DMS 273 treated with DMSO at 0.1 percent for 48 hours (cell line): ENCODE results near the gene BNC2.

Experiments used
- DNase-seq: peaks from one replicate; lab custom pipeline; 2025; lab: John Stamatoyannopoulos, UW

The BNC2 gene

DNA sequence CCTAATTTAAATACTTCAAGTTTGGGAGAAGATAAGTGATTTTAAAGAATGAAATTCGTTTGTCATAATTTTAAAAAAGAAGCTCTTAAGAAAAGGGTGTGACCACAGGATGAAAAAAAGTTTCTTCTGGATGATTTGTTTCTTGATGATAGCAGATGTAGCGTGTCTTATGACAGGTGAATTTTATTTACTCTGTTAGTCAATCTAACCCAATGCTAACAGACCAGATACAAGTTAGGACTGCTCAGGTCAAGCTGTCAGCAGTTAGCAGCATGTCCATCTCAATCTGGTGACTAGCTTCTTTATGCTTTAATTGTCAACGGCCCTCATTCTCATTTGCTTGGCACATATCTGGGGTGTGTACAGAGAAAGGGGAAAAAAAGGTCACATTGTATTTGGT lies 456.0 kb downstream of the BNC2 start:
- DNase-seq = no peak

DNA sequence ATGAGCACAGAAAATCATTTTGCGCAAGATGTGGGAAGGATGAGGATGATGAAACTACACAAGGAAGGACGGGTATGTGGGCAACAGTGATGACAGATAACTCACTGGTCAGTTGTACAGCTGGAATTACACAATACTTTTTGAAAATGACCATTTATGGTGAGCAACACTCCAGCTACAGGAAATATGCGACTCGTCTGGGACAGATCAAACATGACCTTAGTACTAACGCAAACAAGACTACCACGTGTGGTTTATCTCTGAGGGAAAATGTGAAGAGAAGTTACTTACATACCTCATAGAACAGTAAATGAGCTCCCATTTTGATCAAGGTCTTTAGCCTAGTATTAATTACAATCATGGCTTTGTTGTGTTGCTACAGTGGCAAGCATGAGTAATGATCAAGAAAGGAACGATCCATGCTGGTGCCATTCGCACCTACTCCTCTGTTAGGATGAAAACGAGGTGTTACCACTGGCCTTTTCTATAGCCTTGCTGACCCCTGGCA lies 456.9 kb downstream of the BNC2 start:
- no peak for DNase-seq

GRCh38 chr9:16412740-16413139 lies 457.7 kb downstream of the BNC2 start:
- no peak for DNase-seq

- DNase-seq = no peak
These were observed 459.2 kb downstream of the BNC2 start for GRCh38 chr9:16411311-16411710.

- no peak for DNase-seq
These were observed 459.7 kb downstream of the BNC2 start for GRCh38 chr9:16410601-16411280.

DNA sequence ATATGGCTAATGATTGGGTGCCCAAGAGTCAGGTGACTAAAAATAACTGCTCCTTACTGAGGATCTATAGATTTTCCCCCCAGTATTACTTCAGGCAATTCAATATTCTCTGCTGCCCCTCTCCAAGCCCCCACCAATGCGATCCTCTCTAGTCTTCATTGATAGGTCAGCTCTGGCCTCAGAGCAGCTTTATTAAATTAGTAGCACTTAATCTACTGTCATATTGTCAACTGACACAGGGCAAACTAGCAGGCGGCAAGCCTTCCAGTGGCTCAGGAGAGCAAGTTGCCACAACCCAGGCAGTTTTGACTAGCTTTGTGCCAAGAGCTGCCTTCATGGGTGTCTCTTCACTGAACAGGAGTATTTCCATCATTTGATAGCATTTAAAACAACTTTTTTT lies 462.9 kb downstream of the BNC2 start:
- no peak for DNase-seq

DNA sequence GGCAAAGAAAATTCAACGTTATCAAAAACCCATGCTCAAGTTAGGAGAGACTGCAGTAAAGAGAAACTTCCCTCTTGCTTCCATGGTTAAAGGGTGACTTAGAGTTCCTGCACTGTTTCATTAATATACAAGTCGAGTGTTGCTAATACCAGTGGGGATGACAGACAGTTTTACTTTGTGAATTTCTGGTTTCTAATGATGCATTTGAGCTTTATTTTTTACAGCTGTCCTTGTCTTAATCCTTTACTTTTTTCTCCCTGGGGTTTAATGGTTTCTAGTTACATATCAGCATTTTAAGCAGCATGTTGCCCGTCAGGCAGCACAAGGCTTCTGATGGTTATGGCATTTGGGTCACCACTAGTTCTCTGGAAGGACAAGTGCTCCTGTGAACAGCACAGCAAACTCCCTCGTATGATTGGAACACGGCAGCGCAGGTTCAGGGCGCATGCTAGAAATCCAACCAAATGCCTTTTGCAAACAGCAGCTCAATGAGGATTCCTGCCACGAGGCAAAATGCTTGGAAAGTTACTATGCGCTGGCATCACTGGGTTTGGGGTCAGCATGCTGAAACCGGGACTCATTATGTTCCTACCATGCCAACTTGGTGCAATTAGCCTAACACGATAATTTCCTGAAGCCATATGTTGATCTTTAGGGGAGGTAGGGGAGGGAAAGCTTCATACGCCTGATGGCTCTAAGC lies 463.8 kb downstream of the BNC2 start:
- peak; percentile 72 for DNase-seq

DNA sequence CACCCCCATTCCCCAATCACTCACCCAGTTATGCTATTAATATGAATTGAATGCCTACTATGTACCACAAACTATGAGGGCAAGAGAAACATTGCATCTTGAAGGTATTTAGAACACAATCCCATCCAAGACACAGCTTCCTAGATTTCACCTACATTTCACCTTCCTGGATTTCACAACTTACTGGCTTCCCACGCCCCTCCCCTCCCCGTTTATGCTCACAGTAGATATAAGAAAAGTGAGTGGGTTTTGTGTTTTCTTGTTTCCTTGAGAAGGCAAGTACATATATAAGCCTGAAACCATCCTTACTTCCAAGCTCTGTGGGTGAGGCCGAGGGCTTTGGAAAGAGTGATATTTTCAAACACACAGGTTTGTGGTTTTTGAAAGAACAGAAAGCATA lies 465.0 kb downstream of the BNC2 start:
- no peak for DNase-seq

DNA sequence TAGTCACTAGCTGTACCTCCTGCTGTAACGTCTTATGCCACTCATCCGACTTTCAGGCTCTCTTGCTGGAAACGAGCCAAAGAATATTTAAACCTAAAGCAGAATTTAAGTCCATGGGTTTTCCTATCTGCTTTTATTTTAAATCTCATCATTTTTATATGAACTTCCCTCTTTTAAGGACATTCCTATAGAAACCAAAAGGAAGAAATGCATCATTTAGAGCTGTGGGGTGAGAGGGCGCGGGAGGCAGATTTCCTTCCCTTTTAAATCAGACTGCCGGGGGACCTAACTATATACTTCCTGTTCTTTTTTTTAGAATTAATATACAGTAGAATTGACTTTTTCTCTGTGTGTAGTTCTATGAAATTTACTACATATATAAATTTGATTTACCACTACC lies 468.8 kb downstream of the BNC2 start:
- DNase-seq = no peak

DNA sequence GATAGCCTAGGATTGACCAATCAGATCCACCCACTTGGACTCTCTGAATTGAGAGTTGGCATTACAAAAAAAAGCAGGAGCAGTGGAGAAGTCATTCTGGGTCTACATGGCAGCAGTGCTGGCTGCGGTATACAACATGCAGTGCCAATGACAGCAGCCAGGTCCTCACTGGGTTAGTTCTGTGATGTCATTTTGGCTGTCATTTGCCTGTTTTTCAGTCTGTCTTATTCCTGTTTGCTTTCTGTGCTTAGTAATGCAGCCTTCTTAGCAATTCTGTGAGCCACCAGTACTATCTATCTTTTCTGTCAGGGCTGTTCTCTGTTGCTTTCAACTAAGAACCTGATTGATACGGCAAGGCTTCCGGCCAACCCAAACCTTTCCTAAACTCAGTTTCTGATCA lies 471.8 kb downstream of the BNC2 start:
- DNase-seq = no peak

DNA sequence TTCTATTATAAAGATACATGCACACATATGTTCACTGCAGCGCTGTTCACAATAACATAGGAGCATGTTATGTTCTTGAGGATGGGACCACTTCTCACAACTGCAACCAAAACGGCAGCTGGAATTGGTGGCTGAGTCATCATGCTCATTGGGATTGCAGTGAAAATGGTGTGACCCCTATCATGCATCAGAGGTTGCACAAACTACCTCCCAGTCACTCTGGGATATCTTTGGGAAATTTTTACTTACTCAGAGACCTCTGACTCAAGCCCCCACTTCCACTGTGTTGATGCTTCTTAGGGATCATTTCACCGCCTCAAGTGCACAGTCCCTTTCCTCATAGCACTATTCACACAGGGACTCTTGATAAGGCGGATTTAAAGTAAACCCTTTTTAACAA lies 474.1 kb downstream of the BNC2 start:
- DNase-seq = no peak

GRCh38 chr9:16391369-16391768 lies 479.1 kb downstream of the BNC2 start:
- no peak for DNase-seq

DNA sequence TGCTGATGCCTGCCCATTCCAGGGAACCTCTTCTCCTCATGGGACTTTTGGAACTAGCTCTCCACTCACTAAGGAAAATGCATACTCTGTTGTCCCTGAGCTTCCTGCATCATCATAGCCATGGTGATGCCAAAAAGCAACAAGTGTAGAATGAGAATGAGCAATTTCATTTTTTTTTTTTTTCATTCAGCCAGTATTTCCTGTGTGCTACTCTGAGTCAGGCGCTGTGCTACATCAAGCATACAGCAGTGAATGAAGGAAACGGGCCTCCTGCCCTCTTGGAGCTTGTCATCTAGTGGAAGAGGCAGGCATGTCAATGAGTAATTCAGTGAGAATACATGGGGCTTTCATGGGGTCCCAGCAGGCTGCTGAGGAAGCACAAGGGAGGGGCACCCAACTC lies 483.1 kb downstream of the BNC2 start:
- no peak for DNase-seq

DNA sequence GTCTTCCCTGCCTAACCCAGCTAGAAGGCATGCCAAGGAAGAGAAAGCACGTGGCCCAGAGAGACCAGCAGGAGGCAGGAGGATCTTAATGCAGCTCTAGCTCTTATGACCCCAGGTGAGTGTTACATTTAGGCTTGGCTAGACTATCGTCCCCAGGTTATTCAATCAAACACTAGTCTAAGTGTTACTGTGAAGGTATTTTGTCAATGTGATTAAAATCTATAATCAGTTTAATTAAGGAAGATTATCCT lies 483.7 kb downstream of the BNC2 start:
- DNase-seq = no peak

DNA sequence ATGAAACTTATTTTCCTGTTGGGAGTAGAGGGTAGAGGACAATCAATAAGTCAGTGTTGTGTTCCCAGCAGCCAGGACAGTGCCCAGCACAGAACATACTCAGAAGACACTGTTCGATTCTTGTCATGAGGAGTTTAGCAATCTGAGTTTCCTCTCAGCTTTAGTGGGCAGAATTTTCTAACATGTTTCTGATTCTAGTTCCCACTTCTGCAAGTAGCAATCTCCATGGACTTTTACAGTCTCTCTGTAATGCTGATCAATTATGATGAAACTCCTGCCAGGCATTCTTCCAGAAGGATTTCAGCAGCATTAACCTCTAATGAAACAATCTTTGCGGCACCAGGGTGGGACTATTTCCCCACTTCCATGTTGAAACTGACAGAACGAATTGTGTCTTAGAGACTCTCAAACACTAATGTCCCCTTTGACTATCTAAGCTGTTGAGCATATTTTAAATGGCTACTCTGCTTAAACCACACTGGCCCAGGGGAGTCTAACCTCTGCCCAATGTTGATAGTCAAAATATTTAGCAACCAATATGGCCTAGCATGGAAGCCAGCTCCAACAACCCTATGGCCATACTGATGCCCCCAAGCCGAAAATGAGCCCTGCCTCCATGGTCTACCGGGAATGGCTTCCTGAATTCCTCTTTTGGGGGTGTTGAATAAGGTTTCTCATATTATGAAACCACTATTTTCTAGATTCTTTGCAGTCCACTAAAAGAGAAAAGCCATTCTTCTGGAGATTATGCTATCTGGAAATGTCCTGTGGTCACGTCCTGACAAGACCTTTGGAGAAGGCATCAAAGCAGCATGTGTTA lies 484.3 kb downstream of the BNC2 start:
- DNase-seq = no peak

DNA sequence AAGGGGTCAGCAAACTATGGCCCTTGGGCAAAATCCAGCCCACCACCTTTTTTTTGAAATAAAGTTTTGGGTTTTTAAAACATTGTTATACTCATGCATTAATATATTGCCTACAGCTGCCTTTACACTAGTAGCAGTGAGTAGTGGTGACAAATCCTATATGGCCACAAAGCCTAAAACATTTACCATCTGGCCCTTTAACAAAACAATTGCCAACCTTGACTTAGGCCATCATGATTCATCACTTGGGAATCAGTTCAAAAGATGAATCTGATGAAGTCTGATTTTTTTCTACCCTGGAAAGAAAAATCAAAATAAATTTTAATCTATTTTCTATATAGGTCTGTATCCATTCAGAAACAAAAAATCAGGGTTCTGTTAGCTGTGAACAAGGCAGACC lies 484.9 kb downstream of the BNC2 start:
- no peak for DNase-seq

DNA sequence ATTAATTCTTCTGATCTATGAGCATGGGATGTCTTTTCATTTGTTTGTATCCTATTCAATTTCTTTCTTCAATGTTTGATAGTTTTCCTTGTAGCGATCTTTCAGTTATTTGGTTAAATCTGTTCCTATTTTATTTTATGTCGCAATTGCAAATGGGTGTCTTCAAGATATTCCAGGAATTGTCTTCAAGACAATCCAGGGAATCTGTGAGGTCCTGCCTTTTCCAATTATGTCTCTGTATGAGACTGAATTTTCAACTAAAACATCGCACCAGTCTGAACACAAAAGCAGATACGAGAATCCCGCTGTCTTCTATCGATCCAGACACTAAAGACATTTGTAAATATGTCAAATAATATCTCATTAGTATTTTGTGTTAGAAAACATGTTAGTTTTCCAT lies 485.5 kb downstream of the BNC2 start:
- DNase-seq = no peak

- DNase-seq = no peak
These were observed 493.2 kb downstream of the BNC2 start for GRCh38 chr9:16377311-16377710.

GRCh38 chr9:16371306-16371705 lies 499.2 kb downstream of the BNC2 start:
- no peak for DNase-seq

- DNase-seq = no peak
These were observed 499.8 kb downstream of the BNC2 start for GRCh38 chr9:16370647-16371046.

- no peak for DNase-seq
These were observed 501.0 kb downstream of the BNC2 start for GRCh38 chr9:16369427-16369826.

GRCh38 chr9:16368237-16369087 lies 502.0 kb downstream of the BNC2 start:
- DNase-seq = no peak
